HUES6 (cell line): ENCODE measurements around the gene COL4A1.

Source experiments
- H3K27ac ChIP-seq: 2 replicates; pipeline ENCODE4 v1.7.0; 2013; ENCODE audit warnings: low read depth, mild to moderate bottlenecking, low read length, inconsistent platforms
- H3K27me3 ChIP-seq: 2 replicates; pipeline ENCODE4 v1.6.1; 2013; ENCODE audit warnings: low read length; ENCODE audit not compliant: control insufficient read depth, insufficient read depth
- H3K36me3 ChIP-seq: 2 replicates; pipeline ENCODE4 v1.6.1; 2013; ENCODE audit warnings: low read length; ENCODE audit not compliant: control insufficient read depth, insufficient read depth
- H3K4me1 ChIP-seq: 2 replicates; pipeline ENCODE4 v1.6.1; 2013; ENCODE audit warnings: low read length; ENCODE audit not compliant: control insufficient read depth, insufficient read depth
- H3K4me3 ChIP-seq: 2 replicates; pipeline ENCODE4 v1.5.1; 2013; ENCODE audit warnings: low read depth, low read length
- H3K9ac ChIP-seq: one replicate; pipeline ENCODE4 v1.6.1; 2013; ENCODE audit warnings: mild to moderate bottlenecking, low read length
- H3K9me3 ChIP-seq: 2 replicates; pipeline ENCODE4 v1.6.1; 2013; ENCODE audit warnings: low read depth, low read length; ENCODE audit not compliant: control insufficient read depth, insufficient read depth

Gene COL4A1

DNA sequence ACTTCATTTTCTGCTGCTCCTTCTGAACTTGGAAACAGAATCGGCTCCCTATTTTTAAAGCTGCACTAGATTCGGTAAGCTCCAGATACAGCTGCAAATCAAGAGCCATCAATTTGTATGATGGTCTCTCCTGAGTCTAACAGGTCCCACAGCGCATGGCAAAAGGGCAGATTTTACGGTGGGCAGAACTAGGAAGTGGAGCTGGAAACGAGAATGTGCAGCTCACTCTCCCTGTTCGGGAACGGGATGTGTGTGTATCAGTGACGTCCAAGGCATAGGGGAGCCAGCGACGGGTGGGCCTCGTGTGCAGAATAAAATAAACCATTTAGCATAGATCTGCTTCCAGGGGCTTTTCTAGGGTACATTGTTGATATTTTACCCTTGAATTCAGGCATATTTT lies 74.2 kb downstream of the COL4A1 start:
- no peak overlapping the region for H3K4me3 ChIP-seq
- no peaks in the 10 kb centered on the region for H3K9me3 ChIP-seq
- no peaks in the 10 kb centered on the region for H3K36me3 ChIP-seq
- peaks cover 11% of the 10 kb centered on the region; the same call in 1 of the 2 replicates for H3K4me1 ChIP-seq
- no peak overlapping the region for H3K9ac ChIP-seq
- no peaks in the 10 kb centered on the region for H3K27me3 ChIP-seq
- H3K27ac ChIP-seq = no peak overlapping the region

DNA sequence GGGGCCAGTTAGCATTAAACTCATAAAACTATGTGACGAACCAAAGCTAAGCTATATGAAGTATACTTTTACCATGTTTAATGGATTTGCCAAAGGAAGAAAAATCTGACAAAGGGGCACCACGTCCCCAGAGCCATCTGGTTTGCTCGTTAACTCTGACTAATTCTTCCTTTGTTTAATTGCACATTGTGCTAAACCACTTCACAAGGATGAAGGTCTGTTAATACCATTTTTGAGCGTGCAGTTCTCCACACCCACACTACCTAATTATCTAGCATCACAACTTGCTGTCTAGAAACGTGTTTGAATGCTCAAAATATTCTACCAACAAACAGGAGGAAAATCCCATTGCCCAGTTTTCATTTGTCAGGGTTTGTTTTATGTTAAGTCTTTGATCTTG lies 74.8 kb downstream of the COL4A1 start:
- Histone ChIP-seq H3K4me3 (no peak overlapping the region), H3K4me1 (peaks cover 8% of the 10 kb centered on the region; the same call in 1 of the 2 replicates), H3K9me3 (no peaks in the 10 kb centered on the region), H3K9ac (no peak overlapping the region), H3K27me3 (no peaks in the 10 kb centered on the region), H3K36me3 (no peaks in the 10 kb centered on the region), H3K27ac (no peak overlapping the region)

DNA sequence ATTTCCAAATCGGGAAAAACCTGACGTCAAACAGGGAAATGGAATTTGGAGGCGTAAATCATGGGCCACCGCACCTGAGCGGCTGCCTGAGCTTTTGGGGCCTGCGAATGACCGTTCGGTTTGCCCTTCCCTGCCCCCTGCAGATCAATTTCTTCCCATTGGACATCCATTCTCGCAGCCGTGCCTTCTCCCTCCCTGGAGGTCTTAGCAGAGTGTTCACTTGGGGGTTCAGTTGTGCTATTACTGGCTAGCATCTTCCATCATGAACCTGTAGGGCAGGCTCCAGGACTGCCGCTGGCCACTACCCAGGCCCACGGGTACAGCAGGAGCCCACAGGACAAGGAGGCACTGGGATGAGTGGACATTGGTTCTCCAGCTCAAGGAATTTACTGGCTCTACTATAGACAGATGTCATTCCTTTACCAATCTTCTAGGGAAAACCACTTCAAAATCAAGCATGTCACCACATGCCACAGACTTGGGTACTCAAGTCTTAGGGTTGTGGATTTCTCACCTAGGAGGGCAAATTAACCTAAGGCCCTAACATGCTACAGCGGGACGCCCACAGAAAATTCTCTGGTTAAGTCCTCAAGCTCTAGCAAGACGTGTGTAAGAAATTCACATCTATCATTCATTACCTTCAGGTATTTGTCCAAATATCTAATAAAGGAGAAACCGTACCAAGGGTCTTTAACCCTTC lies 75.5 kb downstream of the COL4A1 start:
- Histone ChIP-seq H3K36me3 (no peaks in the 10 kb centered on the region), H3K9me3 (no peaks in the 10 kb centered on the region), H3K27me3 (no peaks in the 10 kb centered on the region), H3K4me1 (peaks cover 8% of the 10 kb centered on the region; the same call in 1 of the 2 replicates), H3K9ac (no peak overlapping the region), H3K4me3 (no peak overlapping the region), H3K27ac (no peak overlapping the region)

DNA sequence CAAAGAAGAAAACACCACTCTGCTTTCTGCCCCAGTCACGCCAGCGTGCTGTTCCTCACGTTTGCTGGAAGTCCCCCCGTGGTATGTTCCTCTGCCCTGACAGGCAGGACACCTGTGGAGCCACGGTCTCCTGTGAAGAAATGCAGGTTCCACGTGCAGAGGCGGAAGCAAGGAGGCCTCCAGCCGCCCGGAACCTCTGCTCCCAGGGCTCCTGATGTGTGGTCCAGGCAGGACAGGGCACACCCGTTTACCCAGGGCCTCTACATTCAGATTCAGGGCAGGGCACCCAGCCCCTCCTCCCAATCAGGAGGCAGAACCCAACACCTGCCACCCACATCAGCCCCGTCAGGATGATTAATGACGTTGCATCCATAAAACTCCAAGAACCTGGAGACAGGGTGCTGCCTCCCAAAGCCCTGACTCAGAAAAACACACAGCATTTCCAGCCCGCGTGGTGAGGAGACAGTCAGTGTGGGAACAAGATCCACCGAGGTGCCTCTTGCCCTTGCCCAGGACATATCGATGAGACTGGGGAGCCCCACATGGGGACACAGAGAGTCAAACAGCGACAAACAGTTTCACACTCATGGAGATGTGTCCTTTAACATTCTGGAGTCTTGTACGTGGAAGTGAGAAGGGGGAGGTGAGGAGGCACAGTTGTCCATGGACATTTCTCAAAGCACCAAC lies 76.2 kb downstream of the COL4A1 start:
- no peak overlapping the region for H3K27ac ChIP-seq
- no peak overlapping the region for H3K9ac ChIP-seq
- no peak overlapping the region for H3K4me3 ChIP-seq
- peaks cover 8% of the 10 kb centered on the region; the same call in 1 of the 2 replicates for H3K4me1 ChIP-seq
- H3K9me3 ChIP-seq = no peaks in the 10 kb centered on the region
- no peaks in the 10 kb centered on the region for H3K36me3 ChIP-seq
- no peaks in the 10 kb centered on the region for H3K27me3 ChIP-seq

DNA sequence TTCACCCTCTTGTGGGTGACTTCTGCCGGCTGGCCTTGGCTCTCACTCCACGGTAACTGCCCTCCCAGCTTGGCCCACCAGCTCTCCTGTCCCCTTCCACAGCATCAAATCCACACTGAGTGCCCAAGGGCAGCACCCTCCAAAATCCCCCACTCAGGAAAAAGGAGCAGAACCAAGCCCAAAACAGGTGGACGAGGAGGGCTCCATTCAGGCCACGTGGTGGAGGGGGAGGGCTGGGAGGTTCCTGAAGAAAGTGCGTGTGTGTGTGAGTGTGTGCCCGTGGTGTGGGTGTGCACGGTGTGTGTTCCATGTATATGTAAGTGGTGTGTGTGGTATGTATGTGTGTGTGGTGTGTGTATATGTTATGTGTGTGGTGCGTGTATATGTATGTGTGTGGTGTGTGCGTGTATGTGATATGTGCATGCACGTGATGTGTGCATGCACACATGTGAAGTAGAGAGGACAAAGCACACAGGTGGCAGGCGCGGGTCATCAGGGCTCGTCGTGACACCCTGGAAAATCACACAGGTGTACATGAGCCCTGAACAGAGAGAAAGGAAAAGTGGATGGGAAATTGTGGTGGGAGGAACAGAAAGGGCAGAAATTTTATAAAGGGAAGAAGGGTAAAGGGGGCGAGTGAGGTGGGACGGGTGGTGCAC lies 76.9 kb downstream of the COL4A1 start:
- Histone ChIP-seq H3K4me1 (peaks cover 8% of the 10 kb centered on the region; the same call in 1 of the 2 replicates), H3K36me3 (no peaks in the 10 kb centered on the region), H3K9ac (no peak overlapping the region), H3K27me3 (no peaks in the 10 kb centered on the region), H3K9me3 (no peaks in the 10 kb centered on the region), H3K4me3 (no peak overlapping the region), H3K27ac (no peak overlapping the region)

DNA sequence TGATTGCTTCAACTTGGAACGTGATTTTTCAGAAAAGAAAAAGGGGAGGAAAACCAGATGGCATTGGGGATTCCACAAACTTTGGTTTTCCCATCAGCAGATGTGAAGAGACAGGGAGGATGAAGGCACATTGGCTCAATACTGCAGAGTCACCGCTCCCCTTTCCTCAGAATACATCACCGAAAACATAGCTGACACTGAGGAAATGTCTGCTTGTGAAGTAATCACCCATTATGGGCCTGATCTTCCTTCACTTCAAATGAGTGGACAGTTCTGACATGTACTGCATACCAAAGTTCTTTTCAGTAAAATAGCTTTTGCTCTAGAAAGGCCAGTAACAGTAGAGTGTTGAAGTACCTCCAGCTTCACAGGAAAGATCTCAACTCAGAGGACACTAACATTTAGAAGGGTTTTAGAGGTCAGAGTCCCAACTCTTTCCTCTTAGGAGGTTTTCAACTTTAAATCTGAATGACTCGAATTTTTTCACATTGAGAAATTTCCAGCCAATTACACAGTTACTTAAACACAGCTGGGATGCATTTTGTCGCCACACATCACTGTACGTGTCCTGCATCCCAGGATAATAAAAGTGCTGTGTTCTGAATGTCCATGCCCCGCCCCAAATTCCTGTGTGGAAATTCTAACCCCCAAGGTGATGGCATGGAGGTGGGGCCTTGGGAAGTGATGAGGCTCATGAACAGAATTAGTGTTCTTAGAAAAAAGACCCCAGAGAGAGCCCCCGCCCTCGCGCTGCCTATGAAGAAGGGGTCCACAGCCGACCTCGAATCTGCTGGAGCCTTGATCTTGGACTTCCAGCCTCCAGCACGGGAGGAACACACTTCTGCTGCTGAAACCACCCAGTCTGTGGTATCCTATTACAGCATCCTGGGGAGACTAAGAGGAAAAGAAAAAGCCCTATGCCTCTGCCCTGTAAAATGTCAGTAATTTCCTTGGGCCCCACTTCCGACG lies 77.7 kb downstream of the COL4A1 start:
- H3K36me3 ChIP-seq = no peaks in the 10 kb centered on the region
- H3K27me3 ChIP-seq = no peaks in the 10 kb centered on the region
- peaks cover 8% of the 10 kb centered on the region; the same call in 1 of the 2 replicates for H3K4me1 ChIP-seq
- H3K9ac ChIP-seq = no peak overlapping the region
- no peak overlapping the region for H3K27ac ChIP-seq
- no peak overlapping the region for H3K4me3 ChIP-seq
- no peaks in the 10 kb centered on the region for H3K9me3 ChIP-seq

DNA sequence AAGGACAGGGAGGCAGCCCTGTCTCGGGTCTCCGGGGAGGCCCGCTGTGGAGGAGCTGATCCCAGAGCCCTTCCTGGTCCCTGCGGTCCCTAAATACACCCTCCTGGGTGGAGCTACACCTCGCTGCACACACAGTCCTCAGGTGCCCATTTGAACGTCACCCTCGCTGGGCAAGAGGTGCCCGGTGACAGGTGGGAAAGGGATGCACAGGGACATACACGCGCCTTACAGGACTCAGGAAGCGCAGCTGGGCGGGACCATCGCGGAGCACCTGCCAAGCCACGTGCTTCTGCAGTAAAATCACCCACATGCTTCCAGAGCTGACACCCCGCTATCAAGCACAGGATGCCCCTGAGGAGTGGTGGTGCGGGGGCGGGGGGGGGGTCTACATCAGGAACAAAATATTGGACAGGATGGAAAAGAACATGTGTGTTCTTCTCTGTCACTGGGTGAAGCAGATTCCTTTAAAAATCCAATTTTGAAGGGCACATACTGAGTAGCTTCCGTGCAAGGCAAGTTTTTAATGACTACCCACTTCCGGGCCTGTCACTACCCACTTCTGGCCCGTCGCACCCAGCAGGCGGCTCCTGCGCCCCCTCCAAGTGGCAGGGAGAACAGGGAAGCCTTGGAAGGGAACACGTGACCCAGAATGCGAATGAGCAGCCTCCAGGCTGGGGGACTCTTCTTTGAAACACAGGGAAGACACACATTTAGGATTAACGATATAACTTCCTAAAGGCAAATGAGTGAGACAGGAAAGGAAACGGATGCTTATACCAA lies 78.9 kb downstream of the COL4A1 start:
- H3K9ac ChIP-seq = no peak overlapping the region
- H3K27me3 ChIP-seq = no peaks in the 10 kb centered on the region
- no peaks in the 10 kb centered on the region for H3K9me3 ChIP-seq
- H3K4me1 ChIP-seq = peaks cover 8% of the 10 kb centered on the region; the same call in 1 of the 2 replicates
- no peaks in the 10 kb centered on the region for H3K36me3 ChIP-seq
- H3K27ac ChIP-seq = no peak overlapping the region
- no peak overlapping the region for H3K4me3 ChIP-seq

DNA sequence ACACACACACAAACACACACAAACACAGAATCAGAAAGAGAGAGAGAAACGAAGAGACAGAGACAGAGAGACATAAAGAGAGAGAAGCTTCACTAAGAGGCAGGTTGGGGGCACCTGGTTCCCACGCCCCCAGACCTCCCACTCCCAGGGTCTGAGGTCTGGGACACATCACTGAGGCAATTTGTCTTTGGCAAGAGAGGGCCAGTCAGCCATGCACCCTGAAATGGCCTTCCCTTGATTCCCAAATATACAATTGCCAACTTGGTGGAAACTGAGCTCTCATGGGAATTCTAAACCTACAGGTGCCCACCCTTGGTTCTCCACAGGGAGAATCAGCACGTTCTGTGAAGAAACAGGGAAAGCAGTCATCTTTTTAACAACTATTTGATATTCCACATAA lies 79.5 kb downstream of the COL4A1 start:
- Histone ChIP-seq H3K9ac (no peak overlapping the region), H3K4me3 (no peak overlapping the region), H3K27me3 (no peaks in the 10 kb centered on the region), H3K36me3 (no peaks in the 10 kb centered on the region), H3K27ac (no peak overlapping the region), H3K4me1 (peaks cover 8% of the 10 kb centered on the region; the same call in 1 of the 2 replicates), H3K9me3 (no peaks in the 10 kb centered on the region)

DNA sequence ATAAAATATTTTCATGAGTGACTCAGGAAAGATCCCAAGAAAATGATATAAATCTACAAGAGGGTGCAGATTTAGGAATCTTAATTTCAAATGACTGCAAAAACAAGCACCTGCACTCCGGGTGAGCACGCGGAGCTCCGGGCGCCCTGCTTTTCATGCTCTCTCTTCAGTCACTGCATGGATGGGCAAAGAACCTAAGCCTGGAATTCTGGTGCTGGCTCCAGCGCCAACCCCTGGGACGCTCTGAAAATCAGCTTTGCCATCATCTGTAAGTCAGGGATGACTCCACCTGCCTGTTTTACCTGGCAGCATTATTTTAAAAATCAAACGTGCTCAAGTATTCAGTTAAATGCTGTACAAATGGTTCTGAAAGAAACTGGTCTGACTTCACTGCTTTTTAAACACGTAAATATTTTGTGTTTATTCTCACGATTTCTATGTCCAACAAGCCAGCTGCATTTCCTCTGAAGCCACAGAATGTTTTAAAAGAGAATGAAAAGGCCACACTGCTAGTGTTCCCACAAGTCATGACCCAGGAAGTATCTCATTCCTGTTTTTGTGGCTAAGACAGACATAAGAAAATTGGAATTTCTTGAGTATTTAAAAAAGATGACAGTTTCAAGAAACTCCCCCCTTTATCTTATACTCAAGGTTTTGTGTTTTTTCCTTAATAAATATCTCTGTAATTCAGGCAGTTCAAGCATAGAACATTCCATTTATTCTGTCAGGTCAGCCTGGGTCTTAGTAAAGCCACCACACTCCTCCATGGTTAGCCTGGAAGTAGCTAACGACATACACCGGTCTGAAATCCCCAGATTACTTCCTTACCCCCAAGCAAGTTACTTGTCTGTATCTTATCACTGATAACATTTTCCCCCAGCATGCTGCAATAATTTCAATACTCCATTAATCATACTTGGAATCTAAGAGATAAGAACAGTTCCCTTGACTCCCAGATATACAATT lies 81.1 kb downstream of the COL4A1 start:
- Histone ChIP-seq H3K4me3 (no peak overlapping the region), H3K27me3 (no peaks in the 10 kb centered on the region), H3K9me3 (no peaks in the 10 kb centered on the region), H3K4me1 (peaks cover 8% of the 10 kb centered on the region; the same call in 1 of the 2 replicates), H3K9ac (no peak overlapping the region), H3K27ac (no peak overlapping the region), H3K36me3 (no peaks in the 10 kb centered on the region)
